K562 (cell line): ENCODE data around the gene NEK1.

ENCODE experiments used
- ARID2 ChIP-seq: fragments of 450-650 bp; IDR thresholded peaks from 2 replicates; pipeline ENCODE4 v1.6.1; 2017; ENCODE audit warnings: antibody characterized with exemption, mild to moderate bottlenecking
- CHD2 ChIP-seq: IDR thresholded peaks from 2 replicates; pipeline ENCODE4 v1.6.1; 2011; ENCODE audit warnings: low read depth, low read length
- CTCF ChIP-seq, 3 experiments: IDR thresholded peaks in 2 of 3; conservative IDR thresholded peaks in 1 of 3; 2 replicates each; pipeline ENCODE4 v1.5.1; 2011 to 2012; ENCODE audit warnings: low read length in 3 of 3, mild to moderate bottlenecking in 3 of 3, control low read depth in 2 of 3, improper control_type of control experiment in 1 of 3, inconsistent platforms in 1 of 3, low read depth in 1 of 3, mixed read lengths in 1 of 3, moderate library complexity in 1 of 3; ENCODE audit not compliant: insufficient read depth in 2 of 3
- FOXA1 ChIP-seq: fragments of 450-650 bp; IDR thresholded peaks from 2 replicates; pipeline ENCODE4 v1.6.1; 2016; ENCODE audit warnings: mild to moderate bottlenecking, borderline replicate concordance
- GABPA ChIP-seq: fragments of 200-800 bp; sonication (Bioruptor generic); conservative IDR thresholded peaks from 2 replicates; pipeline ENCODE4 v1.6.1; 2016; ENCODE audit warnings: low read depth, missing genetic modification characterization, missing compliant biosample characterization
- MAFK ChIP-seq: IDR thresholded peaks from 2 replicates; pipeline ENCODE4 v1.6.1; 2011; ENCODE audit warnings: low read length, improper control_type of control experiment
- POLR2A ChIP-seq: fragments of 450-650 bp; conservative IDR thresholded peaks from 2 replicates; pipeline ENCODE4 v1.6.1; 2016
- YBX1 ChIP-seq: fragments of 450-650 bp; IDR thresholded peaks from 2 replicates; pipeline ENCODE4 v1.7.1; 2016; ENCODE audit warnings: mild to moderate bottlenecking
- ZBTB26 ChIP-seq: fragments of 450-650 bp; formaldehyde crosslinking; IDR thresholded peaks from 2 replicates; pipeline ENCODE4 v1.4.0; 2022; ENCODE audit warnings: missing genetic modification characterization

- TF ChIP-seq CTCF (IDR thresholded peaks at IDR 0.05 in 2 of 3, conservative IDR thresholded peaks at IDR 0.05 in 1 of 3; ENCODE audit: insufficient read depth in 2 of 3, low read depth in 1 of 3, low read length in 3 of 3) = no peak
- no peak for TF ChIP-seq MAFK
- TF ChIP-seq POLR2A = no peak
- no peak for TF ChIP-seq ZBTB26 (CRISPR knock-in tag)
- TF ChIP-seq FOXA1 = no peak
- TF ChIP-seq GABPA (tag) = no peak
- no peak for TF ChIP-seq ARID2
- TF ChIP-seq YBX1 = no peak
- TF ChIP-seq CHD2 = no peak
These were observed 16.2 kb upstream of the NEK1 start for GRCh38 chr4:169628579-169628978.
